Activated CD4-positive, alpha-beta memory T cell treated with anti-CD3 and anti-CD28 coated beads for 36 hours (primary cell): Measurements from ENCODE around the gene CYB5D1. TPM values are rescaled to one million over a fixed set of nuclear protein-coding genes. Genes with fewer than 3 reads are reported as not detected.
"Not testable (repeated sequence)": the region's sequence is repeated elsewhere in the genome, so short reads cannot be mapped to it uniquely, and the experiment has no call there.

Experiments
- CTCF ChIA-PET: fragments of 350-600 bp; sonication (Branson Sonifier 250); formaldehyde crosslinking; loops from one replicate; lab custom pipeline; 2021; ENCODE audit warnings: antibody characterized with exemption, inconsistent platforms; lab: Charles Lee
- POLR2A ChIA-PET: fragments of 350-600 bp; sonication (Branson Sonifier 250); formaldehyde crosslinking; loops from one replicate; lab custom pipeline; 2021; ENCODE audit warnings: antibody characterized with exemption; lab: Charles Lee
- DNase-seq: peaks from one replicate; pipeline ENCODE4 v3.0.0-alpha.2; 2020
- H3K27ac Mint-ChIP-seq: one replicate; pipeline ENCODE4 v1.8.0; 2021; ENCODE audit warnings: mixed read lengths
- H3K27me3 Mint-ChIP-seq: one replicate; pipeline ENCODE4 v1.8.0; 2021; ENCODE audit warnings: mixed read lengths
- H3K36me3 Mint-ChIP-seq: one replicate; pipeline ENCODE4 v1.8.0; 2021; ENCODE audit warnings: mixed read lengths
- H3K4me1 Mint-ChIP-seq: one replicate; pipeline ENCODE4 v1.8.0; 2021; ENCODE audit warnings: low read depth, mixed read lengths
- H3K4me3 Mint-ChIP-seq: one replicate; pipeline ENCODE4 v1.8.0; 2021; ENCODE audit warnings: mild to moderate bottlenecking, mixed read lengths
- H3K9me3 Mint-ChIP-seq: one replicate; pipeline ENCODE4 v1.8.0; 2021; ENCODE audit warnings: mixed read lengths
- intact Hi-C: fragments of 100-400 bp; cut with micrococcal nuclease; formaldehyde crosslinking; loops from one replicate; pipeline ENCODE4 v1.15.1; 2023
- total RNA-seq, 2 experiments: library from RNA; stranded (reverse); gene quantifications; one replicate each; pipeline ENCODE4 v1.2.3, GENCODE V29; 2021

CYB5D1 gene
- total RNA-seq, 2 experiments from 2014 or later, result 6.0 to 6.9 TPM

DNA sequence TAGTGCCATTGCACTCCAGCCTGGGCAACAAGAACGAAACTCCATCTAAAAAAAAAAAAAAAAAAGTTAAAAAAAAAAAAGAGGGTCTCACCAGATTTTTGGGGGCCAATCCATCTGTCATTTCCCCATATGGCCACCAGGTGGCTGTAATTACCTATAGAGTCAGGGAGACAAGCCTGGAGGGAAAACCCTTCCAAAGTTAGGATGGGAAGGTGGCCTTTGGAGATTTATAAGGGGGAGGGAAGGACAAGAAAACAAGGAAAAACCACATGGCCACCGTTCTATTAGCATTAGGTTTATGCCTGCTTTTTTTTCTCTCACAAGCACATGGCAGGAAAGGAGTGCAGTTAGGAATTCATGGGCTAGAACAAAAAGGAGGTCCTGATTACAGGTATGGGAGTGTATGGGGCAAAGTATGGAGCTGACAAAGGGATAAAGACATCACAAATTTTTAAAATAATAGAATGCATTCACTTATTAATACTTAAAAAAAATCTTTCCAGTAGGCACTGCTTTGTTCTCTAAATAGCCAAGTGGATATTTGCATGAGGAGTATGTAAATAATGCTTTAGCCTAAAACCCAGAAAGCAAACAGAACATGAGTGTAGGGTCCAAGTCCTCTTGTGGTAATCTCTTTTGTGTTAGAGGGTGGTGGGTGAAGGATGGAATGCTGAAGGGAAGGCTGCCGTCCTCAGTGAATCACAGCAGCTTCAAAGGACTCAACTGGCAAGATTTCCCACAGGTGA lies 5.1 kb downstream of the CYB5D1 start:
- Mint-ChIP-seq H3K4me3 (no peak overlapping the region), H3K4me1 (peaks cover 16% of the 10 kb centered on the region), H3K9me3 (no peaks in the 10 kb centered on the region), H3K36me3 (peaks cover 14% of the 10 kb centered on the region), H3K27ac (no peak overlapping the region), H3K27me3 (no peaks in the 10 kb centered on the region)
- peak; percentile 39 for DNase-seq
- intact Hi-C loops, result loop anchor here (1.0 kb wide), 1 partner anchor 125 kb away; no protein-coding TSS in a partner anchor
- CTCF ChIA-PET, result interaction anchor here (0.6 to 9.3 kb wide), 20 partner anchors 9 to 465 kb away, joined by 3 to 134 read pairs (median 6); partner anchors contain the start of genes CNTROB and TRAPPC1
- POLR2A ChIA-PET, result no interaction called here

DNA sequence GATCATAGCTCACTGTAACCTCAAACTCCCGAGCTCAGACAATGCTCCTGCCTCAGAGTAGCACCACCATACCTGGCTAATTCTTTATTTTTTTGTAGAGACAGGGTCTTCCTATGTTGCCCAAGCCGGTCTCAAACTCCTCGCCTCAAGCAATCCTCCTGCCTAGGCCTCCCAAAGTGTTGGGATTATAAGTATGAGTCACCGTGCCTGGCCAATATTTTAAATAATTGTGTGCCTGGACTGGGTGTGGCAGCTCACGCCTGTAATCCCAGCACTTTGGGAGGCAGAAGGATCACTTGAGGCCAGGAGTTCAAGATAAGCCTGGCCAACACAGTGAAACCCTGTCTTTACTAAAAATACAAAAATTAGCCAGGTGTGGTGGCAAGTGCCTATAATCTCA lies 6.6 kb downstream of the CYB5D1 start:
- H3K4me3 Mint-ChIP-seq, H3K27me3 Mint-ChIP-seq, DNase-seq, H3K9me3 Mint-ChIP-seq, H3K27ac Mint-ChIP-seq, POLR2A ChIA-PET, intact Hi-C loops: not testable (repeated sequence)
- Mint-ChIP-seq H3K4me1 (peaks cover 28% of the 10 kb centered on the region), H3K36me3 (peaks cover 14% of the 10 kb centered on the region)
- CTCF ChIA-PET, result interaction anchor here (0.7 to 9.3 kb wide), 15 partner anchors 9 to 207 kb away, joined by 3 to 134 read pairs (median 5); partner anchors contain the start of genes CNTROB and TRAPPC1

DNA sequence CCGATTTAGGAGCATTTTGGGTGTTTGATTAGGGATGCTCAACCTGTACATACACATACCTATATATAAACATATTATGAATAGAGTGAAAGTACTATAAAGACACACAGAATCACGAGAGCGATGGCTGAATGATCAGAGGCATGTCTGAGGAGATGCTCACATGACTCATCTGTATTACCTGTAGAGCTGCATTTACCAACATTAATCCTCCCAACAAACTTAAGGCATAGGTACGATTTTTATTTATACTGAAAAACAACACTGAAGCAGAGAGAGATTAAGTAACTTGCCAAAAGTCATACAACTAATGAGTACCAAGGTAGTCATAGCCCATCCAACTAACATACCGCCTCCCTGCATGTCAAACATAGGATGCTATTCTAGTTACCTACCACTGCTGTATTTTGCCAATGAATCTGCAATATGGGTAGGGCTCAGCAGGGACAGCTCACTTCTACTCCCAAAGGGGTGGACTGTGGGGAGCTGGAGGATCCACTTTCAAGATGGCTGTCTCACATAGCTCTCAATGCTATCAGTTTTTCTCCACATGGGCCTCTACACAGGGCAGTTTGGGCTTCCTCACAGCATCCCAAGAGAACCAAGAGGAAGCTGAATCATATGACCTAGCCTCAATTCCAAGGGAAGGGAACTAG lies 7.3 kb downstream of the CYB5D1 start:
- Mint-ChIP-seq H3K4me1 (peaks cover 25% of the 10 kb centered on the region), H3K36me3 (peaks cover 14% of the 10 kb centered on the region), H3K4me3 (no peak overlapping the region), H3K27ac (no peak overlapping the region), H3K9me3 (no peaks in the 10 kb centered on the region), H3K27me3 (no peaks in the 10 kb centered on the region)
- DNase-seq, result no peak
- POLR2A ChIA-PET, result interaction anchor here (0.5 to 0.6 kb wide), 2 partner anchors 67 to 73 kb away, joined by 3 read pairs; partner anchors contain the start of genes CNTROB and TRAPPC1
- intact Hi-C loops, result no loop called here
- CTCF ChIA-PET, result interaction anchor here (0.6 to 9.3 kb wide), 9 partner anchors 8 to 207 kb away, joined by 3 to 134 read pairs (median 4); partner anchors contain the start of gene NAA38

DNA sequence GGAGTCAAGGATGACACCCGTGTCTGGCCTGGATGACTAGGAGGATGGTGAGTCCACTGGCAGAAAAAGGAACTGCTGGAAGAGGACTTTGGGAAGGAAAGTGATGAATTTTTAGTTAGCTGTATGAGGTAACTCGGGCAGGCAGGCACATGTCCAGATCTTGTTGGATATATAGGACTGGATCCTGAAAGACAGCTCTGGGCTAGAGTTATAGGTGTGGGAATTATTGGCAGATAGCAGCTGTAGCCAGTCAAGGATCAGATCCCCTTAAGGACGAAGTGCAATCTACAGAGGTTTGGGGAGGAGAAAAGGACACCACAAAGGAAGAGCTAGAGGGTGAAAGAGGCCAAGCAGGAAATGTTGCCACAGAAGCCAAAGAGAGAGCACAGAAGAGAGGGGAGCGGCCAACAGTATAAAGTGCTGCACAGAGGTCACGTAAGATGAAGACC lies 10.1 kb downstream of the CYB5D1 start:
- Mint-ChIP-seq H3K27ac (peak overlapping the region; percentile 60), H3K4me1 (peaks cover 25% of the 10 kb centered on the region), H3K4me3 (no peak overlapping the region), H3K27me3 (no peaks in the 10 kb centered on the region), H3K9me3 (no peaks in the 10 kb centered on the region), H3K36me3 (peaks cover 12% of the 10 kb centered on the region)
- DNase-seq, result no peak
- intact Hi-C loops, result no loop called here
- ChIA-PET CTCF (interaction anchor here (1.2 to 3.2 kb wide), 4 partner anchors 10 to 122 kb away, joined by 5 to 19 read pairs (median 10); no protein-coding TSS in a partner anchor), POLR2A (interaction anchor here (1.3 kb wide), 1 partner anchor 122 kb away, joined by 3 read pairs; no protein-coding TSS in a partner anchor)

DNA sequence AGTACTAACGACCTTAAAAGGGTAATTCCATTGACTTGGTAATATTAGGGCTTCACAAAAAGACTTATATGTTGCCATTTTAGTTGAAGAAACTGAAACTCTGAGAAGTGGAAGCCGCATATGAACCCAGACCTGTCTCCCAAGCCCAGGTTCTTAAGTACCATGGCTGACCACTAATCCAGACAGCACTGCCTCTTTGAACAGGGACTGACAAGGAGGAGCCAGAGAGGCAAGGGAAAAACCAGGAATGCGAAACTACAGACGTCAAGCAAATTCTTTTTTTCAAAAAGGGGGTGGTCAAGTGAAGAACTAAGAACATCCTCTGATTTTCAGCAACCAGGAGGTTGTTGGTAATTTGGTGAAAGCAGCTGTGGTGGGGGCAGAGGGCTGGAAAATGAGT lies 15.2 kb downstream of the CYB5D1 start:
- H3K36me3 Mint-ChIP-seq, result peaks cover 9% of the 10 kb centered on the region
- no peaks in the 10 kb centered on the region for H3K27me3 Mint-ChIP-seq
- H3K9me3 Mint-ChIP-seq, result no peaks in the 10 kb centered on the region
- H3K4me1 Mint-ChIP-seq, result peaks cover 12% of the 10 kb centered on the region
- POLR2A ChIA-PET, result interaction anchor here (1.4 kb wide), 1 partner anchor 16 kb away, joined by 3 read pairs; the partner anchor contains the start of gene NAA38
- intact Hi-C loops, result no loop called here
- H3K27ac Mint-ChIP-seq, result no peak overlapping the region
- DNase-seq, result no peak
- CTCF ChIA-PET, result interaction anchor here (0.6 to 4.4 kb wide), 2 partner anchors 9 to 11 kb away, joined by 3 to 26 read pairs; no protein-coding TSS in a partner anchor
- H3K4me3 Mint-ChIP-seq, result no peak overlapping the region

DNA sequence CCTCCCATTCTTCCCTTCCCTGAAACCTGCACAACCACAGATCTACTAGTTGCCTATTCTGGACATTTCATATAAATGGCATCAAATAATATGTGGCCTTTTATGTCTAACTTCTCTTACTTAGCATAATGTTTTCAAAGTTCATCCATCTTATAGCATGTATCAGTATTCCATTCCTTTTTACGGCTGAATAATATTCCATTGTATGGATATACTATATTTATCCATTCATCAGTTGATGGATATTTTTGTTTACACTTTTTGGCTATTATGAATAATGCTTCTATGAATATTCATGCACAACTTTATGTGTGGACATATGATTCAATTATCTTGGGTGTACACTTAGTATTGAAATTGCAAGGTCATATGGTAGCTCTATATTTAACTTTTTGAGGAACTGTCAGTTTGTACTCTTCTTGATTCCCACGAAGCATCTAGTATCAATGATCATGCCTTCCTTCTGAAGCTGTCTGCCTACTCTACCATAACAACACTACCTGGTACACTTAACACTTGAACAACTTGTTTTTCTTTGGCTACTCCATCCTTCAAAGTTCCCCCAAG lies 18.1 kb downstream of the CYB5D1 start:
- H3K9me3 Mint-ChIP-seq, result no peaks in the 10 kb centered on the region
- H3K4me3 Mint-ChIP-seq, result no peak overlapping the region
- no peak overlapping the region for H3K27ac Mint-ChIP-seq
- ChIA-PET POLR2A (interaction anchor here (0.5 kb wide), 1 partner anchor 25 kb away, joined by 3 read pairs; no protein-coding TSS in a partner anchor), CTCF (interaction anchor here (1.0 to 1.1 kb wide), 2 partner anchors 19 to 113 kb away, joined by 3 read pairs; partner anchors contain the start of gene NAA38)
- no peak for DNase-seq
- no peaks in the 10 kb centered on the region for H3K27me3 Mint-ChIP-seq
- intact Hi-C loops, result no loop called here
- peaks cover 9% of the 10 kb centered on the region for H3K36me3 Mint-ChIP-seq
- no peaks in the 10 kb centered on the region for H3K4me1 Mint-ChIP-seq

DNA sequence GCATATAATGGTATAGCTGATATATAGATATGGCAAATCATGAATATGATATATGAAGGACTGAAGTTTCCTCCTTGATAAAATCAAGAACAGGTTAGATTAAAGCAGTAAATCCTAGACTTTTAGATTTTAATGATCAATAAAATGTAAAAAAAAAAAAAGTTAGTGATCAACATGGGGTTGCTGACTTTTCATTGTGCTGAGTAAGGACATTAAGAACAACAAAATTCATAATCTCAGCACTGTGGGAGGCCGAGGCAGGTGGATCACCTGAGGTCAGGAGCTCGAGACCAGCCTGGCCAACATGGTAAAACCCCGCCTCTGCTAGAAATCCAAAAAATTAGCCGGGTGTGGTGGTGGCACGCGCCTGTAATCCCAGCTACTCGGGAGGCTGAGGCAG lies 20.4 kb downstream of the CYB5D1 start:
- Mint-ChIP-seq H3K27me3 (no peaks in the 10 kb centered on the region), H3K36me3 (peaks cover 6% of the 10 kb centered on the region), H3K27ac (no peak overlapping the region), H3K4me3 (no peak overlapping the region), H3K9me3 (no peaks in the 10 kb centered on the region), H3K4me1 (no peaks in the 10 kb centered on the region)
- ChIA-PET POLR2A (interaction anchor here (0.5 kb wide), 1 partner anchor 19 kb away, joined by 3 read pairs; no protein-coding TSS in a partner anchor), CTCF (interaction anchor here (0.7 to 2.3 kb wide), 2 partner anchors 11 to 15 kb away, joined by 4 to 9 read pairs; no protein-coding TSS in a partner anchor)
- intact Hi-C loops, result no loop called here
- no peak for DNase-seq

DNA sequence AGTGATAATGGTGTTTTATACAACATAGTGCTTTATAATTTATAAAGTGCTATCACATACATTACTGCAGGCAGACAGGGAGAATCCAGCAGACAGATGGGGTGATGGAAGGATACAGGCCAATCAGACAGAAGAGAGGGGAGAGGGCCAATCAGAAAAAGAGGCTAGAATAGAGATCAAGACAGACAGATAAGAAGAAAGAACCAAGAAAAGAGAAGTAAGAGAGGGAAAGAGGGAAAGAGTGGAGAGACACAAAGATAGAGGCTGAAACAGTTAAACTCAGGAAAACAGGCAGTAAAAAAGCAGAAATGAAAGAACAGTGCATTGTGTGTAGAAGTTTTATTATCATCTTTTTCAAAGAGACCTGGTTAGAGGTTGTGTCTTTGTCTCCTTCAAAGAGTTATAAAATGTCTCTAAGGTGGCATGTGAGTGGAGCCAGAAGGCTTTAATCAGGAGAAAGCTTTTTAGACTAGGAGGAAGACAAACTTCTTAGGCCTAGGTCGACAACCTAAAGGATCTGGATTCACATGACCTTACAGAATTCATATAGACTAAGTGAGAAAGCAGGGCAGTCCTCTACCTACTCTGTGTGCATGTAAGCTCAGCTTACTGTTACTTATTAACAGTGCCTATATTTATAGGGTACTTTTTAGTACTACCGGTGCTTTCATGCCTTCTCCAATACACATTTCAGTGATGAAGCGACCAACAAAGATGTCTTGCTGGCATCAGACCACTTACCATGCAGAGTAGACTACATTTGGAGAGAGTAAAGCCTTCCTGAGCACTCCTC lies 22.5 kb downstream of the CYB5D1 start:
- H3K27me3 Mint-ChIP-seq, result no peaks in the 10 kb centered on the region
- POLR2A ChIA-PET, result no interaction called here
- no peaks in the 10 kb centered on the region for H3K36me3 Mint-ChIP-seq

DNA sequence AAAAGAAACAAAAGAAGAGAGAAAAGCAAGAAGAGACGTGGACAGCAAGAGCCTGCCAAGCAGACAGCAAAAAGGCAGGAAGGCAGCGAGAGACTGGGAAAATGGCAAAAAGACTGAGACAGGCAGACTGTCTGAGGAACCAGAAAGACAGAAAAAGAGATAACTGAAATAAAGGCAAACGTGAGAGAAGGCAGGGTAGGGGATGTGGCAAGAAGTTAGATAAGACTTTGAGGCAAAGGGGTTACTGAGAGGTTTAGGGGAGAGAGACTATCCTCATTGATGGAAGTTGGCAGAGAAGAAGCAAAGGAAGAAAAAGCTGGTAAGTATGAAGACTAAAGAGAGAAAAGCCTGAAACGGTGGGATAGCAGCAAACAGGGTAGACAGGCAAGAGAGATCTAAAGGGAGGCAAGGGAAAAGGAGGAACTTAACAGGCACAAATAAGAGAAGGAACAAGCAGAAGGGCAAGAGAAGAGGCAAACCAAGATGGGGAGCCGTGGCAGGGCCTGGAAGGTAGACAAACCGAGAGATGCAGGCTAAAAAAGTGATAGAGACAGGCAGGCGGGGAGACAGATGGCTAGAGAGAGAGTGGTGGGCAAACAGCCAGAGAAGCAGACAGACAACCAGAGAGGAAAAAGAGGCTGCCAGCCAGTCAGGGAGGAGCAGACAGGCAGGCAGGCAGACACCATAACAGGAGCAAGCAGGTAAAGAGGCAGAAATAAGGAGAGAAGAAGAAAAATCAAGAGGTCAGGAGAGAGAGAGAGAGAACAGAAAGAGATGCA lies 23.7 kb downstream of the CYB5D1 start:
- no peaks in the 10 kb centered on the region for H3K27me3 Mint-ChIP-seq
- no peak overlapping the region for H3K4me3 Mint-ChIP-seq
- ChIA-PET POLR2A (no interaction called here), CTCF (no interaction called here)
- peaks cover 5% of the 10 kb centered on the region for H3K36me3 Mint-ChIP-seq
- intact Hi-C loops, result no loop called here
- no peaks in the 10 kb centered on the region for H3K9me3 Mint-ChIP-seq
- DNase-seq, result no peak
- no peaks in the 10 kb centered on the region for H3K4me1 Mint-ChIP-seq
- no peak overlapping the region for H3K27ac Mint-ChIP-seq

More for the DNA sequence above, 22.5 kb downstream of the CYB5D1 start:
- Mint-ChIP-seq H3K27ac (no peak overlapping the region), H3K9me3 (no peaks in the 10 kb centered on the region), H3K4me1 (no peaks in the 10 kb centered on the region), H3K4me3 (no peak overlapping the region)
- no peak for DNase-seq
- CTCF ChIA-PET, result interaction anchor here (1.5 kb wide), 1 partner anchor 19 kb away, joined by 3 read pairs; no protein-coding TSS in a partner anchor
- intact Hi-C loops, result no loop called here

DNA sequence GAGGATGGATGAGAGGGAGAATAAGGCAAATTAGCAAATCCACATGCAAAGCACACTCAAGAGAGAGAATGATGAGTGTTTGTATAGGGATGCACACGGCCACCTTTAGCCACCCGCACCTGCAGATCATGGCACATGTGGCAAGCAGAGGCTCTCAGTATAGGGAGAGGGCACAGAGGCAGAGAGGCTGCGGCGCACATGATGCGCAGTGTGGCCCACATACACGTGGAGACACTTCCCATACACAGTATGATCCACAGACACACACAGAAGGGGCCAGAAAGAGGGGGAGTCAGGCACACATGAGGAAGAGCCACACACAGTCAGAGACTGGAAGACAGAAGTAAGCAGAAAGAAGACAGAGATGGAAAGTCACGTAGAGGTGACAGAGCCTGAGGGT lies 24.3 kb downstream of the CYB5D1 start:
- intact Hi-C loops, result no loop called here
- H3K27me3 Mint-ChIP-seq, result no peaks in the 10 kb centered on the region
- no peak overlapping the region for H3K27ac Mint-ChIP-seq
- no peaks in the 10 kb centered on the region for H3K4me1 Mint-ChIP-seq
- DNase-seq, result no peak
- H3K9me3 Mint-ChIP-seq, result no peaks in the 10 kb centered on the region
- no peak overlapping the region for H3K4me3 Mint-ChIP-seq
- peaks cover 5% of the 10 kb centered on the region for H3K36me3 Mint-ChIP-seq
- ChIA-PET CTCF (interaction anchor here (1.0 kb wide), 1 partner anchor 108 kb away, joined by 3 read pairs; no protein-coding TSS in a partner anchor), POLR2A (no interaction called here)
